Endothelial cell of umbilical vein (primary cell): Measurements from ENCODE around the gene DEPDC1B. TPM values are rescaled to one million over a fixed set of nuclear protein-coding genes. Genes with fewer than 3 reads are reported as not detected.

Experiments used
- BruUV-seq: library from RNA; stranded (reverse); fragments of 400-500 nt; replicated peaks from 2 replicates; lab custom pipeline; 2021; lab: Mats Ljungman, UMichigan
- CTCF ChIA-PET: fragments of 300-600, 350-600 bp; sonication (Branson Sonifier 250); formaldehyde crosslinking; loops from one replicate; lab custom pipeline; 2021; ENCODE audit warnings: antibody characterized with exemption, inconsistent platforms; lab: Charles Lee
- POLR2A ChIA-PET: fragments of 300-600, 350-600 bp; sonication (Branson Sonifier 250); formaldehyde crosslinking; loops from one replicate; lab custom pipeline; 2021; ENCODE audit warnings: antibody characterized with exemption, inconsistent platforms; lab: Charles Lee
- DNase-seq: peaks from one replicate; pipeline ENCODE4 v3.0.0-alpha.2; 2011; ENCODE audit warnings: low read depth, low spot score
- FAIRE-seq: peaks from 2 replicates; lab custom pipeline; 2011; peaks lifted over from hg19 to GRCh38; lab: Jason Lieb, UNC
- H2AFZ ChIP-seq: 2 replicates; pipeline ENCODE4 v1.6.0; 2012; ENCODE audit warnings: low read depth, low read length, control low read depth, inconsistent platforms
- H3K27ac ChIP-seq: 2 replicates; pipeline ENCODE4 v1.5.1; 2011; ENCODE audit warnings: low read depth, mild to moderate bottlenecking, control low read depth, low read length, moderate library complexity; ENCODE audit not compliant: insufficient read depth
- H3K27me3 ChIP-seq, 2 experiments: 2 replicates each; pipeline versions ENCODE4 v1.6.0 to v1.6.1; 2011; ENCODE audit warnings: low read length in 2 of 2, mixed read lengths in 1 of 2; ENCODE audit not compliant: control insufficient read depth in 2 of 2, insufficient read depth in 2 of 2
- H3K36me3 ChIP-seq, 2 experiments: 2 replicates in 1 of 2; 3 replicates in 1 of 2; pipeline ENCODE4 v1.5.1; 2011; ENCODE audit warnings: low read length in 2 of 2, mild to moderate bottlenecking in 1 of 2, moderate library complexity in 1 of 2; ENCODE audit not compliant: control insufficient read depth in 2 of 2, insufficient read depth in 2 of 2; ENCODE audit errors: extremely low read depth in 1 of 2
- H3K4me1 ChIP-seq: 3 replicates; pipeline ENCODE4 v1.5.1; 2011; ENCODE audit warnings: mild to moderate bottlenecking, low read length; ENCODE audit not compliant: control insufficient read depth, insufficient read depth; ENCODE audit errors: extremely low read depth
- H3K4me2 ChIP-seq: 2 replicates; pipeline ENCODE4 v1.6.1; 2011; ENCODE audit warnings: low read length, control low read depth, mixed read lengths; ENCODE audit not compliant: insufficient read depth
- H3K4me3 ChIP-seq, 3 experiments: fragments of 200-600 bp in 1 of 3; sonication (generic), shearing (Covaris generic) in 1 of 3; replicated peaks in 1 of 3; 2 replicates each; pipeline ENCODE4 v1.5.1; 2011 to 2016; ENCODE audit warnings: control low read depth in 3 of 3, low read length in 3 of 3, mild to moderate bottlenecking in 2 of 3, inconsistent platforms in 1 of 3, low read depth in 1 of 3, moderate library complexity in 1 of 3; ENCODE audit not compliant: insufficient read depth in 1 of 3
- H3K79me2 ChIP-seq: 2 replicates; pipeline ENCODE4 v1.6.0; 2012; ENCODE audit warnings: low read length, inconsistent platforms; ENCODE audit not compliant: control insufficient read depth, insufficient read depth
- H3K9ac ChIP-seq: replicated peaks from 2 replicates; pipeline ENCODE3; 2011; ENCODE audit warnings: low read length, control low read depth; ENCODE audit not compliant: insufficient read depth; ENCODE audit errors: extremely low read depth
- H3K9me1 ChIP-seq: replicated peaks from 3 replicates; pipeline ENCODE4 v1.6.0; 2011; ENCODE audit warnings: mild to moderate bottlenecking, low read length; ENCODE audit not compliant: control insufficient read depth, insufficient read depth; ENCODE audit errors: extremely low read depth
- H3K9me3 ChIP-seq: replicated peaks from 2 replicates; pipeline ENCODE4 v1.5.1; 2012; ENCODE audit warnings: low read length, inconsistent platforms; ENCODE audit not compliant: control insufficient read depth, insufficient read depth
- H4K20me1 ChIP-seq: replicated peaks from 2 replicates; pipeline ENCODE3; 2011; ENCODE audit warnings: mild to moderate bottlenecking, low read length; ENCODE audit not compliant: control insufficient read depth, insufficient read depth; ENCODE audit errors: extremely low read depth
- EZH2 ChIP-seq: IDR thresholded peaks from 2 replicates; pipeline ENCODE4 v1.6.1; 2012; ENCODE audit warnings: borderline replicate concordance, low read depth, mild to moderate bottlenecking, moderate library complexity, low read length, inconsistent platforms; ENCODE audit not compliant: severe bottlenecking
- FOS ChIP-seq: IDR thresholded peaks from 2 replicates; pipeline ENCODE4 v1.6.1; 2011; ENCODE audit warnings: mild to moderate bottlenecking, low read length, moderate library complexity, borderline replicate concordance; ENCODE audit not compliant: insufficient read depth
- GATA2 ChIP-seq: IDR thresholded peaks from 2 replicates; pipeline ENCODE4 v1.7.0; 2011; ENCODE audit warnings: low read depth, mild to moderate bottlenecking, moderate library complexity, mixed read lengths, low read length; ENCODE audit not compliant: insufficient read length, insufficient read depth
- JUN ChIP-seq: IDR thresholded peaks from 2 replicates; pipeline ENCODE4 v1.6.1; 2011; ENCODE audit warnings: borderline replicate concordance, low read depth; ENCODE audit not compliant: insufficient read length, insufficient read depth
- MYC ChIP-seq: IDR thresholded peaks from one replicate; pipeline ENCODE4 v1.6.1; 2011; ENCODE audit warnings: mild to moderate bottlenecking, low read depth, low read length
- POLR2A ChIP-seq: IDR thresholded peaks from 2 replicates; pipeline ENCODE4 v1.6.1; 2012; ENCODE audit warnings: low read depth, mild to moderate bottlenecking, control low read depth, low read length
- POLR2AphosphoS5 ChIP-seq: IDR thresholded peaks from 2 replicates; pipeline ENCODE4 v1.6.1; 2012; ENCODE audit warnings: low read depth, mild to moderate bottlenecking, control low read depth, low read length, moderate library complexity; ENCODE audit not compliant: insufficient read depth
- dilution Hi-C: fragments of 300-500 bp; cut with MboI; formaldehyde crosslinking; loops from one replicate; pipeline ENCODE4 v1.15.0; 2019; ENCODE audit warnings: low sequenced_read_pairs; ENCODE audit not compliant: extremely low pct_ligation_motif_present
- intact Hi-C: fragments of 100-400 bp; cut with micrococcal nuclease; formaldehyde crosslinking; loops from one replicate; pipeline ENCODE4 v1.10.0; 2022
- polyA plus RNA-seq, 4 experiments: library from polyadenylated mRNA; depleted of rRNA in 3 of 4; stranded (reverse) in 3 of 4; unstranded in 1 of 4; fragments of >200 nt; gene quantifications; 2 replicates each; pipeline versions ENCODE4 v1.2.1 to v1.2.3, GENCODE V29; 2011 to 2012; ENCODE audit warnings: missing spikeins in 1 of 4
- total RNA-seq: library from RNA; stranded (reverse); gene quantifications from 2 replicates; pipeline ENCODE4 v1.2.3, GENCODE V29; 2021
- TF ChIP-seq, protein P1 (sequence below), 2 donors: IDR thresholded peaks; 1 replicate in 1 of 2; 2 replicates in 1 of 2; pipeline ENCODE4 v1.5.1; 2011; ENCODE audit warnings: low read length in 2 of 2, mild to moderate bottlenecking in 2 of 2, moderate library complexity in 2 of 2, control low read depth in 1 of 2, inconsistent platforms in 1 of 2, low read depth in 1 of 2; ENCODE audit not compliant: insufficient read depth in 1 of 2; ENCODE audit errors: extremely low read depth in 1 of 2
- TF ChIP-seq, protein P2 (sequence below): IDR thresholded peaks from 2 replicates; pipeline ENCODE4 v1.6.1; 2011; ENCODE audit not compliant: insufficient read depth, insufficient read length

DEPDC1B gene
- total and polyA plus RNA-seq, 2 donors (not counting 3 experiments of a cell fraction or from before 2014, with no cell fraction given): 6.7 to 18.7 TPM

GRCh38 chr5:60638300-60638699 is 61.7 kb downstream of the DEPDC1B start:
- dilution Hi-C loops (no loop called here), intact Hi-C loops (no loop called here)
- ChIA-PET CTCF (interaction anchor here (1.0 to 1.3 kb wide), 2 partner anchors 10 to 11 kb away, joined by 3 to 4 read pairs; no protein-coding TSS in a partner anchor), POLR2A (no interaction called here)
- no peak for DNase-seq
- H3K4me3 ChIP-seq: no peak overlapping the region
- H3K4me2 ChIP-seq: no peak overlapping the region
- TF ChIP-seq, protein P1, sequence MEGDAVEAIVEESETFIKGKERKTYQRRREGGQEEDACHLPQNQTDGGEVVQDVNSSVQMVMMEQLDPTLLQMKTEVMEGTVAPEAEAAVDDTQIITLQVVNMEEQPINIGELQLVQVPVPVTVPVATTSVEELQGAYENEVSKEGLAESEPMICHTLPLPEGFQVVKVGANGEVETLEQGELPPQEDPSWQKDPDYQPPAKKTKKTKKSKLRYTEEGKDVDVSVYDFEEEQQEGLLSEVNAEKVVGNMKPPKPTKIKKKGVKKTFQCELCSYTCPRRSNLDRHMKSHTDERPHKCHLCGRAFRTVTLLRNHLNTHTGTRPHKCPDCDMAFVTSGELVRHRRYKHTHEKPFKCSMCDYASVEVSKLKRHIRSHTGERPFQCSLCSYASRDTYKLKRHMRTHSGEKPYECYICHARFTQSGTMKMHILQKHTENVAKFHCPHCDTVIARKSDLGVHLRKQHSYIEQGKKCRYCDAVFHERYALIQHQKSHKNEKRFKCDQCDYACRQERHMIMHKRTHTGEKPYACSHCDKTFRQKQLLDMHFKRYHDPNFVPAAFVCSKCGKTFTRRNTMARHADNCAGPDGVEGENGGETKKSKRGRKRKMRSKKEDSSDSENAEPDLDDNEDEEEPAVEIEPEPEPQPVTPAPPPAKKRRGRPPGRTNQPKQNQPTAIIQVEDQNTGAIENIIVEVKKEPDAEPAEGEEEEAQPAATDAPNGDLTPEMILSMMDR (IDR thresholded peaks at IDR 0.05; ENCODE audit: extremely low read depth in 1 of 2, insufficient read depth in 1 of 2, low read depth in 1 of 2, low read length in 2 of 2): no peak
- TF ChIP-seq, protein P2, sequence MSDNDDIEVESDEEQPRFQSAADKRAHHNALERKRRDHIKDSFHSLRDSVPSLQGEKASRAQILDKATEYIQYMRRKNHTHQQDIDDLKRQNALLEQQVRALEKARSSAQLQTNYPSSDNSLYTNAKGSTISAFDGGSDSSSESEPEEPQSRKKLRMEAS: no peak
- TF ChIP-seq POLR2AphosphoS5: no peak
- TF ChIP-seq FOS: no peak
- no peak for TF ChIP-seq MYC
- TF ChIP-seq GATA2: no peak
- TF ChIP-seq POLR2A: no peak
- no peak for TF ChIP-seq JUN
- no peak for TF ChIP-seq EZH2
- BruUV-seq: no TSS peak
- H3K27me3 ChIP-seq: no peaks in the 10 kb centered on the region
- no peaks in the 10 kb centered on the region for H3K79me2 ChIP-seq
- H3K27ac ChIP-seq: no peak overlapping the region
- H3K36me3 ChIP-seq: no peaks in the 10 kb centered on the region
- H3K9me3 ChIP-seq: no peaks in the 10 kb centered on the region
- no peaks in the 10 kb centered on the region for H4K20me1 ChIP-seq
- H3K9ac ChIP-seq: no peak overlapping the region
- H3K9me1 ChIP-seq: no peaks in the 10 kb centered on the region
- no peaks in the 10 kb centered on the region for H3K4me1 ChIP-seq
- FAIRE-seq: no peak
- H2AFZ ChIP-seq: no peak overlapping the region
